H1 (cell line): ENCODE data around the gene MFNG. TPM values are rescaled to one million over a fixed set of nuclear protein-coding genes. Genes with fewer than 3 reads are reported as not detected.

ENCODE experiments used
- HDAC2 ChIP-seq, 2 experiments: fragments of 300-600 bp in 1 of 2; sonication (generic) in 1 of 2; IDR thresholded peaks; 2 replicates each; pipeline ENCODE4 v1.6.1; 2011 to 2012; ENCODE audit warnings: low read depth in 2 of 2, low read length in 2 of 2, mild to moderate bottlenecking in 2 of 2, moderate library complexity in 2 of 2, borderline replicate concordance in 1 of 2, inconsistent platforms in 1 of 2
- RNF2 ChIP-seq: fragments of 200-900, 300-1000 bp; sonication (generic); IDR thresholded peaks from 2 replicates; pipeline ENCODE4 v1.7.1; 2016; ENCODE audit warnings: borderline replicate concordance, low read depth, mild to moderate bottlenecking, antibody characterized with exemption, low read length; ENCODE audit not compliant: poor library complexity, severe bottlenecking; ENCODE audit errors: missing control alignments
- YY1 ChIP-seq: IDR thresholded peaks from 2 replicates; pipeline ENCODE4 v1.6.1; 2011; ENCODE audit warnings: low read depth, mild to moderate bottlenecking, low read length
- polyA plus RNA-seq, 7 experiments: library from polyadenylated mRNA; depleted of rRNA in 3 of 7; stranded (reverse) in 5 of 7; unstranded in 2 of 7; fragments of >200 nt in 5 of 7; fragments of 200-250 nt in 2 of 7; gene quantifications; 1 replicate in 5 of 7; 2 replicates in 1 of 7; 4 replicates in 1 of 7; pipeline versions ENCODE4 v1.2.1 to v1.2.3, GENCODE V29; 2011 to 2013; ENCODE audit warnings: missing spikeins in 2 of 7, mixed read lengths in 2 of 7
- total RNA-seq: library from RNA; stranded (reverse); fragmentation: NEBNext Ultra II Directional; extraction: Animal tissue kit (Norgen Biotek cat#: 25700); gene quantifications from 2 replicates; pipeline ENCODE4 v1.2.1, GENCODE V29; 2021

The MFNG gene
- total and polyA plus RNA-seq, 2 of the 8 experiments (the other 6 are each of a cell fraction or from before 2014, with no cell fraction given) = 1.7 to 5.5 TPM

DNA sequence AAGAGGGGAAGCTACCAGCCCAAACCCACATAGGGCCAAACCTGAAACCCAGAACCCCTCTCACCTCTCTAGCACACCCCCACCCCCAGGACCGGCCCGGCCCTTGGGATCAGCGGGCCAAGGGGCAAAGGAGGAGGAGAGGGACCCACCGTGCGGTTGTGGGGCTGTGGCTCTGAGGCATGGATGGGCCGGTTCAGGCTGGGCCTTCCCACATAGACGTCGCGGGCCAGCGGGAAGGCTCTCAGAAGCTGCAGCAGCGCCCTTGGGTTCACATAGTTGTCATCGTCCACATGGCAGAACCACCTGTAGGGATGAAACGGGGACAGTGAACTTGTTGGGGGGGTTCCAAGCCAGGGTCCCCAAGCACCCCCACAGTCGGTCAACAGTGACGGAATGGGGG lies 7.0 kb downstream of the MFNG start (continued):
- TF ChIP-seq RNF2 (no peak), HDAC2 (IDR thresholded peaks at IDR 0.05; ENCODE audit: borderline replicate concordance in 1 of 2, low read depth in 2 of 2, low read length in 2 of 2) (no peak), YY1 (no peak)
